Astrocyte (in vitro differentiated cells and primary cell): ENCODE measurements around the gene CBX8. TPM values are rescaled to one million over a fixed set of nuclear protein-coding genes. Genes with fewer than 3 reads are reported as not detected.

Experiments
- DNase-seq: peaks from one replicate; pipeline ENCODE4 v3.0.0-alpha.2; 2010; ENCODE audit warnings: low read depth
- FAIRE-seq: peaks from 2 replicates; lab custom pipeline; 2011; peaks lifted over from hg19 to GRCh38; lab: Jason Lieb, UNC
- H2AFZ ChIP-seq: 2 replicates; pipeline ENCODE4 v1.6.0; 2012; ENCODE audit warnings: low read depth, low read length, inconsistent platforms
- H3K27ac ChIP-seq: 2 replicates; pipeline ENCODE4 v1.5.1; 2011; ENCODE audit warnings: low read depth, low read length, inconsistent platforms
- H3K27me3 ChIP-seq: 2 replicates; pipeline ENCODE4 v1.6.0; 2011; ENCODE audit warnings: low read length, inconsistent platforms; ENCODE audit not compliant: insufficient read depth
- H3K36me3 ChIP-seq: 2 replicates; pipeline ENCODE4 v1.5.1; 2011; ENCODE audit warnings: low read length, inconsistent platforms; ENCODE audit not compliant: insufficient read depth
- H3K4me1 ChIP-seq: 2 replicates; pipeline ENCODE4 v1.5.1; 2011; ENCODE audit warnings: low read length, inconsistent platforms; ENCODE audit not compliant: insufficient read depth
- H3K4me2 ChIP-seq: 2 replicates; pipeline ENCODE4 v1.6.0; 2012; ENCODE audit warnings: low read length, inconsistent platforms
- H3K4me3 ChIP-seq: 2 replicates; pipeline ENCODE4 v1.5.1; 2011; ENCODE audit warnings: low read depth, mild to moderate bottlenecking, low read length, inconsistent platforms; ENCODE audit not compliant: insufficient read depth
- H3K79me2 ChIP-seq: 2 replicates; pipeline ENCODE4 v1.6.0; 2012; ENCODE audit warnings: mild to moderate bottlenecking, low read length, inconsistent platforms; ENCODE audit not compliant: insufficient read depth
- H3K9ac ChIP-seq: 2 replicates; pipeline ENCODE4 v1.6.0; 2012; ENCODE audit warnings: mild to moderate bottlenecking, low read length, inconsistent platforms
- H3K9me3 ChIP-seq: 2 replicates; pipeline ENCODE4 v1.5.1; 2012; ENCODE audit warnings: low read depth, mild to moderate bottlenecking, low read length, inconsistent platforms; ENCODE audit not compliant: insufficient read depth
- H4K20me1 ChIP-seq: 2 replicates; pipeline ENCODE4 v1.6.0; 2012; ENCODE audit warnings: low read length, inconsistent platforms; ENCODE audit not compliant: insufficient read depth
- H3K27ac Mint-ChIP-seq: one replicate; pipeline ENCODE4 v1.8.0; 2021; ENCODE audit warnings: mild to moderate bottlenecking, mixed read lengths; ENCODE audit not compliant: unreplicated experiment
- H3K27me3 Mint-ChIP-seq: one replicate; pipeline ENCODE4 v1.8.0; 2021; ENCODE audit warnings: low read depth, mixed read lengths; ENCODE audit not compliant: unreplicated experiment
- H3K36me3 Mint-ChIP-seq: one replicate; pipeline ENCODE4 v1.8.0; 2021; ENCODE audit warnings: low read depth, mixed read lengths; ENCODE audit not compliant: unreplicated experiment
- H3K4me1 Mint-ChIP-seq: one replicate; pipeline ENCODE4 v1.8.0; 2021; ENCODE audit warnings: low read depth, mixed read lengths; ENCODE audit not compliant: unreplicated experiment
- H3K4me3 Mint-ChIP-seq: one replicate; pipeline ENCODE4 v1.8.0; 2021; ENCODE audit warnings: mild to moderate bottlenecking, moderate library complexity, mixed read lengths; ENCODE audit not compliant: unreplicated experiment
- H3K9me3 Mint-ChIP-seq: one replicate; pipeline ENCODE4 v1.8.0; 2021; ENCODE audit warnings: mild to moderate bottlenecking, mixed read lengths; ENCODE audit not compliant: unreplicated experiment
- CTCF ChIP-seq: IDR thresholded peaks from 2 replicates; pipeline ENCODE4 v1.5.1; 2011; ENCODE audit warnings: low read depth, mild to moderate bottlenecking, inconsistent platforms, low read length, moderate library complexity; ENCODE audit not compliant: insufficient read depth
- EZH2 ChIP-seq: IDR thresholded peaks from 2 replicates; pipeline ENCODE4 v1.6.1; 2012; ENCODE audit warnings: mild to moderate bottlenecking, low read length, inconsistent platforms; ENCODE audit not compliant: insufficient read depth
- total RNA-seq: library from RNA; stranded (reverse); gene quantifications from 2 replicates; pipeline ENCODE4 v1.2.1, GENCODE V29; 2021

Gene CBX8
- total RNA-seq, 1 donor from 2014 or later, result 3.4 TPM

- H3K4me1 ChIP-seq, result peaks cover 37% of the 10 kb centered on the region
- H3K79me2 ChIP-seq, result peaks cover 30% of the 10 kb centered on the region
- Mint-ChIP-seq H3K27me3 (peaks cover 21% of the 10 kb centered on the region), H3K36me3 (peaks cover 8% of the 10 kb centered on the region), H3K9me3 (peaks cover 4% of the 10 kb centered on the region), H3K27ac (peak overlapping the region; percentile 59), H3K4me1 (peaks cover 12% of the 10 kb centered on the region), H3K4me3 (peak overlapping the region; percentile 29)
- no peak for TF ChIP-seq EZH2
- no peak for TF ChIP-seq CTCF
- H3K27me3 ChIP-seq, result no peaks in the 10 kb centered on the region
- peaks cover 50% of the 10 kb centered on the region for H4K20me1 ChIP-seq
- peak overlapping the region; percentile 75 for H3K4me2 ChIP-seq
- H3K9me3 ChIP-seq, result no peaks in the 10 kb centered on the region
- no peak overlapping the region for H3K27ac ChIP-seq
- H2AFZ ChIP-seq, result no peak overlapping the region
- no peak for FAIRE-seq
- no peak overlapping the region for H3K9ac ChIP-seq
- H3K4me3 ChIP-seq, result no peak overlapping the region
- no peak for DNase-seq
- no peaks in the 10 kb centered on the region for H3K36me3 ChIP-seq
Measured at GRCh38 chr17:79833110-79833450, 36.2 kb upstream of the CBX8 start.

GRCh38 chr17:79832218-79833109, 35.6 kb upstream of the CBX8 start:
- H3K36me3 Mint-ChIP-seq, result peaks cover 8% of the 10 kb centered on the region
- H3K4me1 ChIP-seq, result peaks cover 30% of the 10 kb centered on the region
- no peak overlapping the region for H3K4me3 Mint-ChIP-seq
- H3K27ac Mint-ChIP-seq, result peak overlapping the region; percentile 59
- FAIRE-seq, result no peak
- H3K79me2 ChIP-seq, result peaks cover 24% of the 10 kb centered on the region
- no peaks in the 10 kb centered on the region for H3K36me3 ChIP-seq
- no peak for DNase-seq
- H3K27me3 Mint-ChIP-seq, result peaks cover 21% of the 10 kb centered on the region
- peak overlapping the region; percentile 75 for H3K4me2 ChIP-seq
- no peaks in the 10 kb centered on the region for H3K27me3 ChIP-seq
- H3K27ac ChIP-seq, result no peak overlapping the region
- peaks cover 44% of the 10 kb centered on the region for H4K20me1 ChIP-seq
- H3K9me3 Mint-ChIP-seq, result peaks cover 4% of the 10 kb centered on the region
- TF ChIP-seq CTCF (no peak), EZH2 (no peak)
- no peak overlapping the region for H3K4me3 ChIP-seq
- peak overlapping the region; percentile 3 for H3K9ac ChIP-seq
- H2AFZ ChIP-seq, result peak overlapping the region; percentile 52
- no peaks in the 10 kb centered on the region for H3K9me3 ChIP-seq
- peaks cover 12% of the 10 kb centered on the region for H3K4me1 Mint-ChIP-seq
